A673 (cell line): Measurements from ENCODE around the gene ARPP19.

Experiments used
- EZH2 ChIP-seq: fragments of 200-600 bp; sonication (generic); IDR thresholded peaks from 2 replicates; pipeline ENCODE4 v1.6.1; 2017; ENCODE audit warnings: borderline replicate concordance, low read depth, mild to moderate bottlenecking, mixed read lengths, antibody characterized with exemption, low read length; ENCODE audit not compliant: poor library complexity, severe bottlenecking
- TF ChIP-seq, protein P1 (sequence below): fragments of 300-800, 200-600 bp; sonication (generic); conservative IDR thresholded peaks from 2 replicates; pipeline ENCODE4 v1.5.1; 2017; ENCODE audit warnings: low read depth, mild to moderate bottlenecking, antibody characterized with exemption, low read length, moderate library complexity, mixed read lengths

DNA sequence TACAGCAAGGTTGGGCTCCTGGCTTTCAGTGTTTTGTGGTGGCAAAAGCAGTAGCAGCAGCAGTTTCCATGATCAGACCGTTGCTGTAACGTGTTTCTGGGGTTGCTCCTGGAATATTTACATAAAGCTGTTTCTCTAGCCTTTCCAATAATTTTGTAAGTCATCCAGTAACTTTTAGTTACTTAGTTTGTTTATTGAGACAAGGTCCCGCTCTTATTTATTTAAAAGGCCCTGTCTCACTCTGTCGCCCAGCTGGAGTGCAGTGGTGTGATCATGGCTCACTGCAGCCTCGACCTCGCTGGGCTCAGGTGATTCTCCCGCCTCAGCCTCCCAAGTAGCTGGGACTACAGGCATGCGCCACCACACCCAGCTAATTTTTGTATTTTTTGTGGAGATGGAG, 31.4 kb downstream of the ARPP19 start:
- no peak for TF ChIP-seq EZH2
- TF ChIP-seq, protein P1, sequence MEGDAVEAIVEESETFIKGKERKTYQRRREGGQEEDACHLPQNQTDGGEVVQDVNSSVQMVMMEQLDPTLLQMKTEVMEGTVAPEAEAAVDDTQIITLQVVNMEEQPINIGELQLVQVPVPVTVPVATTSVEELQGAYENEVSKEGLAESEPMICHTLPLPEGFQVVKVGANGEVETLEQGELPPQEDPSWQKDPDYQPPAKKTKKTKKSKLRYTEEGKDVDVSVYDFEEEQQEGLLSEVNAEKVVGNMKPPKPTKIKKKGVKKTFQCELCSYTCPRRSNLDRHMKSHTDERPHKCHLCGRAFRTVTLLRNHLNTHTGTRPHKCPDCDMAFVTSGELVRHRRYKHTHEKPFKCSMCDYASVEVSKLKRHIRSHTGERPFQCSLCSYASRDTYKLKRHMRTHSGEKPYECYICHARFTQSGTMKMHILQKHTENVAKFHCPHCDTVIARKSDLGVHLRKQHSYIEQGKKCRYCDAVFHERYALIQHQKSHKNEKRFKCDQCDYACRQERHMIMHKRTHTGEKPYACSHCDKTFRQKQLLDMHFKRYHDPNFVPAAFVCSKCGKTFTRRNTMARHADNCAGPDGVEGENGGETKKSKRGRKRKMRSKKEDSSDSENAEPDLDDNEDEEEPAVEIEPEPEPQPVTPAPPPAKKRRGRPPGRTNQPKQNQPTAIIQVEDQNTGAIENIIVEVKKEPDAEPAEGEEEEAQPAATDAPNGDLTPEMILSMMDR = no peak
